ENCODE data around the gene ZFP57.

The ZFP57 gene

GRCh38 chr6:29680904-29681303, at the start of gene ZFP57:
Gene ZFP57, minus strand, starts transcription at chr6:29681152. Its CDS starts 4,149 bp downstream, at chr6:29677003.
- DNase-seq (ENCODE audit: low read depth) = no peak
- H3K4me3 ChIP-seq (ENCODE audit: low read depth, low read length) = no peak within 1 kb of the TSS; the same call in 1 of the 2 replicates
- TF ChIP-seq, protein P1, sequence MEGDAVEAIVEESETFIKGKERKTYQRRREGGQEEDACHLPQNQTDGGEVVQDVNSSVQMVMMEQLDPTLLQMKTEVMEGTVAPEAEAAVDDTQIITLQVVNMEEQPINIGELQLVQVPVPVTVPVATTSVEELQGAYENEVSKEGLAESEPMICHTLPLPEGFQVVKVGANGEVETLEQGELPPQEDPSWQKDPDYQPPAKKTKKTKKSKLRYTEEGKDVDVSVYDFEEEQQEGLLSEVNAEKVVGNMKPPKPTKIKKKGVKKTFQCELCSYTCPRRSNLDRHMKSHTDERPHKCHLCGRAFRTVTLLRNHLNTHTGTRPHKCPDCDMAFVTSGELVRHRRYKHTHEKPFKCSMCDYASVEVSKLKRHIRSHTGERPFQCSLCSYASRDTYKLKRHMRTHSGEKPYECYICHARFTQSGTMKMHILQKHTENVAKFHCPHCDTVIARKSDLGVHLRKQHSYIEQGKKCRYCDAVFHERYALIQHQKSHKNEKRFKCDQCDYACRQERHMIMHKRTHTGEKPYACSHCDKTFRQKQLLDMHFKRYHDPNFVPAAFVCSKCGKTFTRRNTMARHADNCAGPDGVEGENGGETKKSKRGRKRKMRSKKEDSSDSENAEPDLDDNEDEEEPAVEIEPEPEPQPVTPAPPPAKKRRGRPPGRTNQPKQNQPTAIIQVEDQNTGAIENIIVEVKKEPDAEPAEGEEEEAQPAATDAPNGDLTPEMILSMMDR (IDR thresholded peaks at IDR 0.05; ENCODE audit: insufficient read depth, low read depth, low read length, missing control alignments) = no peak

DNA sequence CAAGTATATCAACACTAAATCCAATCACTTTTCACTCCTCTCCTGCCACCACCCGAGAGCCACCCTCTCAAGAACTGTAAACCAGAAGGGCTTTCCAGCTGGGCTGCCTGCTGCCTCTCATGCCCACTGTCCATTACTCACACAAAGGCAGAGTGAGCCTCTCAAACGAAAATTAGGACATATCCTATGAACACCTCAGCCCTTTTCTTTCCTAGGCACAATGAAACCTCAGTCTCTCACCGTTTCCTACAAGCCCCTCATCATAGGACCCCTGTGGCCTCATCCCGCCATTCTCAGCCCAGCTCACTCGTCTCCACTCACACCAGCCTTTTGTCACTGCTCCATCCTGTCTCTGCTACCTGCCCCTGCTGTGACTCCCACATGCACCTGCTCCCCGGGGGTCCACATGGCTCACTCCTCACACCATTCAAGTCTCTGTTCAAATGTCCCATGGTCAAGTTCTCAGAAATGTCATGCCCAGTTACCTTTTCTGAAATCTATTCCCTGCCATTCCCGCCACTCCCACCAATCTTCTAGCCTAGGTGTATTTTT, 49.7 kb upstream of the ZFP57 start:
- DNase-seq (ENCODE audit: low read depth) = no peak
- TF ChIP-seq, protein P1 (IDR thresholded peaks at IDR 0.05; ENCODE audit: insufficient read depth, low read depth, low read length, missing control alignments) = no peak
- no peak overlapping the region for H3K4me3 ChIP-seq (ENCODE audit: low read depth, low read length)

- H3K4me3 ChIP-seq (ENCODE audit: low read depth, low read length) = no peak overlapping the region
- TF ChIP-seq, protein P1 (IDR thresholded peaks at IDR 0.05; ENCODE audit: insufficient read depth, low read depth, low read length, missing control alignments) = no peak
- no peak for DNase-seq (ENCODE audit: low read depth)
These were observed 48.9 kb upstream of the ZFP57 start for GRCh38 chr6:29729774-29730328.

- H3K4me3 ChIP-seq (ENCODE audit: low read depth, low read length) = no peak overlapping the region
- TF ChIP-seq, protein P1 (IDR thresholded peaks at IDR 0.05; ENCODE audit: insufficient read depth, low read depth, low read length, missing control alignments) = no peak
- no peak for DNase-seq (ENCODE audit: low read depth)
These were observed 47.9 kb upstream of the ZFP57 start for GRCh38 chr6:29728875-29729270.

GRCh38 chr6:29728173-29728874, 47.4 kb upstream of the ZFP57 start:
- DNase-seq (ENCODE audit: low read depth) = no peak
- TF ChIP-seq, protein P1 (IDR thresholded peaks at IDR 0.05; ENCODE audit: insufficient read depth, low read depth, low read length, missing control alignments) = no peak
- no peak overlapping the region for H3K4me3 ChIP-seq (ENCODE audit: low read depth, low read length)

- no peak for DNase-seq (ENCODE audit: low read depth)
- H3K4me3 ChIP-seq (ENCODE audit: low read depth, low read length) = no peak overlapping the region
- TF ChIP-seq, protein P1 (IDR thresholded peaks at IDR 0.05; ENCODE audit: insufficient read depth, low read depth, low read length, missing control alignments) = no peak
These were observed 46.7 kb upstream of the ZFP57 start for GRCh38 chr6:29727637-29728036.
